Ascending aorta (tissue), 2 donors: Measurements from ENCODE around the gene HDGFL3. TPM values are rescaled to one million over a fixed set of nuclear protein-coding genes. Genes with fewer than 3 reads are reported as not detected.
A peak's percentile ranks its signal among the peaks of the same experiment; 100 is the strongest.

Source experiments
- DNase-seq, 2 donors: peaks; one replicate each; pipeline ENCODE4 v3.0.0-alpha.2; 2019; ENCODE audit warnings: low spot score in 2 of 2
- H3K27ac ChIP-seq, 2 donors: fragments of 200-600 bp; sonication (generic); one replicate each; pipeline ENCODE4 v1.5.1; 2016 to 2017; ENCODE audit warnings: mild to moderate bottlenecking in 1 of 2
- H3K27me3 ChIP-seq: fragments of 200-600 bp; sonication (generic); one replicate; pipeline ENCODE4 v1.5.1; 2017
- H3K36me3 ChIP-seq, 2 donors: fragments of 200-600 bp; sonication (generic); one replicate each; pipeline ENCODE4 v1.5.1; 2016
- H3K4me1 ChIP-seq, 2 donors: fragments of 200-600 bp; sonication (generic); one replicate each; pipeline ENCODE4 v1.5.1; 2016 to 2017; ENCODE audit warnings: mild to moderate bottlenecking in 1 of 2
- H3K4me3 ChIP-seq, 2 donors: fragments of 200-600 bp; sonication (generic); one replicate each; pipeline ENCODE4 v1.5.1; 2016 to 2017; ENCODE audit warnings: mild to moderate bottlenecking in 1 of 2
- H3K9me3 ChIP-seq, 2 donors: fragments of 200-600 bp; sonication (generic); one replicate each; pipeline ENCODE4 v1.5.1; 2016
- intact Hi-C: fragments of 100-400 bp; cut with DNase I; formaldehyde crosslinking; loops from one replicate; pipeline ENCODE4 v1.15.1; 2023
- total RNA-seq: library from RNA; depleted of rRNA; stranded (reverse); fragments of >200 nt; gene quantifications from one replicate; pipeline ENCODE4 v1.1.0, GENCODE V29; 2016
- TF ChIP-seq, protein P1 (sequence below), 3 experiments: fragments of 200-600 bp in 2 of 3; fragments of 450-650 bp in 1 of 3; sonication (generic) in 2 of 3; IDR thresholded peaks; one replicate each; pipeline ENCODE4 v1.5.1; 2016 to 2019; ENCODE audit warnings: antibody characterized with exemption in 3 of 3, mild to moderate bottlenecking in 1 of 3, moderate library complexity in 1 of 3

Gene HDGFL3
- 20.8 TPM for total RNA-seq

- H3K36me3 ChIP-seq: no peaks in the 10 kb centered on the region
- peak in 1 of 2 donors; percentile 73 for DNase-seq
- H3K4me1 ChIP-seq: peaks cover 4 to 5% of the 10 kb centered on the region in 2 donors
- peak within 1 kb of the TSS; percentile 79 to 100 for H3K4me3 ChIP-seq
- intact Hi-C loops: loop anchor here (1.0 to 10.0 kb wide), 5 partner anchors 141 to 663 kb away; partner anchors contain the start of genes BTBD1, C15orf40, RAMAC and RPS17
- TF ChIP-seq, protein P1, sequence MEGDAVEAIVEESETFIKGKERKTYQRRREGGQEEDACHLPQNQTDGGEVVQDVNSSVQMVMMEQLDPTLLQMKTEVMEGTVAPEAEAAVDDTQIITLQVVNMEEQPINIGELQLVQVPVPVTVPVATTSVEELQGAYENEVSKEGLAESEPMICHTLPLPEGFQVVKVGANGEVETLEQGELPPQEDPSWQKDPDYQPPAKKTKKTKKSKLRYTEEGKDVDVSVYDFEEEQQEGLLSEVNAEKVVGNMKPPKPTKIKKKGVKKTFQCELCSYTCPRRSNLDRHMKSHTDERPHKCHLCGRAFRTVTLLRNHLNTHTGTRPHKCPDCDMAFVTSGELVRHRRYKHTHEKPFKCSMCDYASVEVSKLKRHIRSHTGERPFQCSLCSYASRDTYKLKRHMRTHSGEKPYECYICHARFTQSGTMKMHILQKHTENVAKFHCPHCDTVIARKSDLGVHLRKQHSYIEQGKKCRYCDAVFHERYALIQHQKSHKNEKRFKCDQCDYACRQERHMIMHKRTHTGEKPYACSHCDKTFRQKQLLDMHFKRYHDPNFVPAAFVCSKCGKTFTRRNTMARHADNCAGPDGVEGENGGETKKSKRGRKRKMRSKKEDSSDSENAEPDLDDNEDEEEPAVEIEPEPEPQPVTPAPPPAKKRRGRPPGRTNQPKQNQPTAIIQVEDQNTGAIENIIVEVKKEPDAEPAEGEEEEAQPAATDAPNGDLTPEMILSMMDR (IDR thresholded peaks at IDR 0.05): no peak
- peak within 1 kb of the TSS; percentile 89 to 100 for H3K27ac ChIP-seq
- no peaks in the 10 kb centered on the region for H3K9me3 ChIP-seq
- no peaks in the 10 kb centered on the region for H3K27me3 ChIP-seq
These were observed at the start of gene HDGFL3 for GRCh38 chr15:83207660-83208366. Gene HDGFL3 (minus strand): TSS chr15:83207823. CDS start chr15:83207414, 409 bp downstream.

GRCh38 chr15:83250781-83251180 is 43.2 kb upstream of the HDGFL3 start:
- Histone ChIP-seq H3K4me1 (no peaks in the 10 kb centered on the region), H3K4me3 (no peak overlapping the region), H3K27ac (no peak overlapping the region), H3K9me3 (no peaks in the 10 kb centered on the region), H3K36me3 (no peaks in the 10 kb centered on the region), H3K27me3 (no peaks in the 10 kb centered on the region)
- intact Hi-C loops: no loop called here
- TF ChIP-seq, protein P1 (IDR thresholded peaks at IDR 0.05): no peak
- no peak for DNase-seq

GRCh38 chr15:83249030-83249343 is 41.4 kb upstream of the HDGFL3 start:
- Histone ChIP-seq H3K4me3 (no peak overlapping the region), H3K36me3 (no peaks in the 10 kb centered on the region), H3K27ac (no peak overlapping the region), H3K4me1 (no peaks in the 10 kb centered on the region), H3K9me3 (no peaks in the 10 kb centered on the region), H3K27me3 (no peaks in the 10 kb centered on the region)
- DNase-seq: no peak
- TF ChIP-seq, protein P1 (IDR thresholded peaks at IDR 0.05): no peak
- intact Hi-C loops: loop anchor here (5.0 kb wide), 1 partner anchor 308 kb away; no protein-coding TSS in a partner anchor

GRCh38 chr15:83248151-83249029 is 40.8 kb upstream of the HDGFL3 start:
- H3K4me3 ChIP-seq: no peak overlapping the region
- no peaks in the 10 kb centered on the region for H3K36me3 ChIP-seq
- DNase-seq: no peak
- TF ChIP-seq, protein P1 (IDR thresholded peaks at IDR 0.05): peak; percentile 52 to 91 (median 91)
- no peaks in the 10 kb centered on the region for H3K9me3 ChIP-seq
- H3K27ac ChIP-seq: no peak overlapping the region
- H3K27me3 ChIP-seq: no peaks in the 10 kb centered on the region
- no peaks in the 10 kb centered on the region for H3K4me1 ChIP-seq
- intact Hi-C loops: loop anchor here (5.0 kb wide), 1 partner anchor 309 kb away; no protein-coding TSS in a partner anchor

DNA sequence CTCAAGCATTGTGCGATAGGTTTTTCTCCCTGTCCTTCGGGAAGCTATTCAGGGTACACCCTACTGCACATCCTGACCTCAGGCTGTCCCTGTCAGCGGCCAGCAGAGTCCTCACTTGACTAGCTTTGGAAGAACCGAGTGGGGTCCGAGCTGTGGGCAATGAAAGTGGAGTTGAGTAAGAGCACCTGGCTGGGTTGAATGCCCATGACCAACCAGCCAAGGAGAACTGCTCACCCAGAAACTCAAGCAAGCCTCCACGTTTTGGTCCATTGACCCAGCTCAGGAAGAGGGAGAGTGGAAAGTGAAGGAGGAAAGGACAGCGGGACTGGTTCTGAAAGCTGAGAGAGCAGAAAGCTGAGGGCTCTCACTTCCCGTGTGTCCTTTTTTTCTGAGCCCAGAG is 36.0 kb upstream of the HDGFL3 start:
- Histone ChIP-seq H3K9me3 (peaks cover 0 to under 1% of the 10 kb centered on the region in 2 donors), H3K4me3 (no peak overlapping the region), H3K27ac (no peak overlapping the region), H3K27me3 (no peaks in the 10 kb centered on the region), H3K36me3 (no peaks in the 10 kb centered on the region), H3K4me1 (no peaks in the 10 kb centered on the region)
- intact Hi-C loops: no loop called here
- TF ChIP-seq, protein P1 (IDR thresholded peaks at IDR 0.05): no peak
- DNase-seq: no peak
